Raji (cell line): ENCODE measurements around the gene DCC.

Experiments
- POLR2A ChIP-seq: IDR thresholded peaks from 2 replicates; pipeline ENCODE4 v1.6.1; 2011; ENCODE audit warnings: low read depth, low read length, control low read depth; ENCODE audit not compliant: insufficient read depth

Gene DCC

DNA sequence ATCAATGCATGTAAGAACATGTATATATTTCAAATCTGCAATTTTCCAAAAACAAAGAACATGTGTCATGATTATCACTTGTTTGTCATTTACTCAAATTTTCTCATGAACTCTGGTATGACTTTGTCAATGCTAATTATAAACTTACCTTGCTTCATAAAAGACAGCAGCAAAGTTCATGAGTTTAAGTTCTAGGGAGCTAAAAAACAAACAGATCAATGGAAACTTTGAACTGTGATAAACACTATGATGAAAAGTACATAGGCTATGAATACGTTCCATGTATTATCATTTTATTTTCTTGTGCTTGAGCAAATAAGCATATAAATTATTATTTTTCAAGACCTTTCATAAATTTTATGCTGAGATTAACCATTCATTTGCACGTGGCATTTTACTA lies 943.7 kb downstream of the DCC start:
- no peak for TF ChIP-seq POLR2A

DNA sequence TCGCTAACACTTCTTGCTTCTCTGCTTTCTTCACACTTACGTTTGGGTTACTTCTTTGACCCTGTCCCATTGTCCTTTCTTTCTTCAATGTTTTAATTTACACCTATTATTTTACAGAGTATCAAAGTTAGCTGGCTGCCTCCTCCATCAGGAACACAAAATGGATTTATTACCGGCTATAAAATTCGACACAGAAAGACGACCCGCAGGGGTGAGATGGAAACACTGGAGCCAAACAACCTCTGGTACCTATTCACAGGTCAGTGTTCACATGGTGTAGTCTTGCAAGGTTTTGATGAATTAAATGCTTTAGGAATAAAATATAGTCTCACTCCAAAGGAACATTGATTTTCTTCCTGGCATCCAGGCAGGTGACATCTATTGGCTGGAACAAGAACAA lies 965.5 kb downstream of the DCC start:
- TF ChIP-seq POLR2A: no peak

DNA sequence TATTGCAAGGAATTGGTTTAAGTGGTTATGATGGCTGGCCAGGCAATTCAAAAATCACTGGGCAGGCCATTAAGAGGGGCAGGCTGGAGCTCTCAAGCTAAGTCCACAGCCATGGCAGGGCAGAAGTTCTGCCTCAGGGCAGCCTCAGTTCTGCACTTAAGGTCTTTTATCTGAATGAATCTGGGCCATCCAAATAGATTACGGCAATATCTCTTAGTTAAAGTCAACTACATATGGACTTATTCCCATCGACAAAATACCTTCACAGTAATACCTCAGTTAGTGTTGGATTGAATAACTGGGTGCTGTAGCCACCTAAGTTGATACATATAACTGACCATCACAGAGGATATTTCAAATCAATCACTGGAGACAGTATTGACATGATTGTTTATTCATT lies 979.6 kb downstream of the DCC start:
- no peak for TF ChIP-seq POLR2A

DNA sequence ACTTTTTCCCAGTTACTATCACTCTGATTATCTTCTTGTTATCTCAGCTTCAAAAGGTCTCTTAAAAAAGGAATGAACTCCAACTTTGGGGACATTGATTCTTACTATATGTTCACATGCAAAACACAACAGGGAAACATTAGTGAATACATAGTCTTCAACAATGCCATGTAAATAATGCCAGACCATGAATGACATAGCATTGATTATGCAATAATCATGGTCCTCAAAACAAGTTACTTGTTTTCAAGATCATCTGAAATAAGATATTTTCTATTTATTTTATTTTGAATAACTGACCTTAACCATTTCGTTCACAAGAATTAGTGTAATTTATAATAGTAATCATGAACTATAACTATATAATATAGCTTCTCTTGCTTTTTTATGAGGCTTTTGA lies 982.2 kb downstream of the DCC start:
- no peak for TF ChIP-seq POLR2A

DNA sequence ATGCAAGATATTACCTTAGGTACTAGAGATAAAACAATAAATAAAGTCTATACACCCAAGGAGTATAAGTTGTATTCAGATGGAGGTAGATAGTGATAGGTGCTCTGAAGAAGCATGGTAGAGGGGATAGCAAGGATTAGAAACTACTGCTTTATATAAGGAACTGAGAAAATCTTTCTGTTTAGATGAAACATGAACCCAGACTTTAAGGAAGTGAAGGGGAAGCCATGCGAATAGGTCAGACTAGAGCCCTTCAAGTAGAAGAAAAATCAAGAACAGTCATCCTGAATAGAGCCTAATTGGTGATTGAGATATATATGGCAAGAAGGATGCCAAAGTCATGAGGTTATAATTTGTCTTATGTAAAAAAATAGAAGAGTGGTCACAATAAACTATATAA lies 984.4 kb downstream of the DCC start:
- no peak for TF ChIP-seq POLR2A

GRCh38 chr18:53360501-53361443 lies 1020.8 kb downstream of the DCC start:
- TF ChIP-seq POLR2A: no peak

- TF ChIP-seq POLR2A: no peak
Measured at GRCh38 chr18:53375621-53376020, 1035.6 kb downstream of the DCC start.

DNA sequence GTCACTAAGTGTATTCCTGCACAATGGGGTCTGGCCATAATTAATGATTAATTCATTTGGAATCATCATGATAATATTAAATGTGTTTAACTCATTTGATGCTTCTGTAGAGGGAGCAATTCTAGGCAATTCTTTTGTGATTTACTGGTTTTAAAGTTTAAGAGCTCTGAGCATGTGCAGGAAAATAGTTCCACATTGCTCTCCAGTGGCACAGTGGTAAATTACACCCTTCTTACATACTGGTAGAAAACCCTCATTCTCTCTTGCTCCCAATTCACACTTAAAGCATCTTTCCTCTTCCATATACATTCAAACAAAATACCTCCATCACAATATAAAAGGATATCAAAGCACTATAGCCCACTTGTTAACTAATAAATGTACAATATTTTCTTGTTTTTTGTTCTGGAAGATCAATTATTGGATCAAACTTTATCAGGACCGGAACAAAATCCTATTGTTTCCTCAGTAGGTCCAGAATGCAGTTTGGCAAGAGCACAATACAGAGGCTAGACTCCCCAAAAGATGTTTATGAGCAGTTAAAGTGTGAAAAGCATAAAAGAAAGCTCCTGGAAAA lies 1040.2 kb downstream of the DCC start:
- no peak for TF ChIP-seq POLR2A

DNA sequence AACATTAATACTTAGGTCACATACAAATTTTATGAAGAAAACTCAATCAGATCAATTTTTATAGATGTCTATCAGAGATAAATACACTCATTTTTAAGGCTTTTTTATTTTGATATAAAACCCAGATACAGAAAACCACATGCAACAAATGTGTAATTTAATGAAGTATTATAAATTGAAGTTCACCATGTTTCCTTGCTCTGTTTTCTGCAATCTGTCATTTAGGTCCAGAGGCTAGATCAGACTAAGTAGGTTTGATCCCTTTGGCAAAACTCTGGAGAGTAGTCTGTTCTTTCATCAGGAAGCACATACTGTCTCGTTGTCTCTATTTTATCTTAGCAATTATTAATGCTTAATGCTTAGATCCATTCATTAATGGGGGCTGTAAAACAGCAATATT lies 1042.9 kb downstream of the DCC start:
- TF ChIP-seq POLR2A: no peak

GRCh38 chr18:53385889-53386288 lies 1045.9 kb downstream of the DCC start:
- no peak for TF ChIP-seq POLR2A

GRCh38 chr18:53387581-53387980 lies 1047.6 kb downstream of the DCC start:
- TF ChIP-seq POLR2A: no peak

- TF ChIP-seq POLR2A: no peak
Measured at GRCh38 chr18:53402670-53403069, 1062.7 kb downstream of the DCC start.

- no peak for TF ChIP-seq POLR2A
Measured at GRCh38 chr18:53408271-53408670, 1068.3 kb downstream of the DCC start.

DNA sequence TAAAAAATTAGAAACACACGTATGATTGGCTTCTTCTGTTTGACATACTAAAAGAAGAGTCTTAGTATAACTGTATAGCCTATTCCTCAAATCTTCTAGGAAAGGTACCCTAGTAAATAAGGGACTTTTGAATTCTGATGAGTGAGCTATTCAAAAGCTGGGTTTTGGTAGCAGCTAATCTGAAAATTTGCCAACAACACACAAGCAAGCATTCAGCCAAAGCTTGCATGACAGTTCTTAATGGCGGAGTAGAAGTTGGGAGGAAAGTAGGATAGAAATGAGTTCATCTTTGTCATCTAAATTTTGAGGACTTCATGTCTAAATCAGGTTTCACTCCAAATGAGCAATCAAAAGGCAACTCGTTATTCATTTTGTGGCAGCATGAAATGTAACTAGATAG lies 1071.5 kb downstream of the DCC start:
- TF ChIP-seq POLR2A: no peak

DNA sequence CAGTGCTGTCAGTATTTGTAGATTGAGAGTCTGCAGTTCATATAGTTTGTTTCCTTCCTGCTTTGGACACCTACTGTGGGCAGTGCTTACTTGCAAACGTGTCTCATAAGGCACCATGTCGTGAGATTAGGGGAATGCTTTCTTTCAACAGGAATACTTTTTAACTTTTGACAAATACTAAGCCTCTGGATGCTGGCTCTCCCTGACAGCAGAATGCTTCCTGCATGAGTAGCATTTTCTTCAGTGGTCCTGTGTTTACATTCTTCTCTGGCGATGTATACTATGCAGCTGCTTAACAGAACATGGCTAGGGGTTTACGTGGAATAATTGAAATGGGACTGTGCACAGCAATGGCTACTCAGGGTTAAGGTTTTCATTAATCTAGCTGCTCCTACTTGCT lies 1077.0 kb downstream of the DCC start:
- TF ChIP-seq POLR2A: no peak

DNA sequence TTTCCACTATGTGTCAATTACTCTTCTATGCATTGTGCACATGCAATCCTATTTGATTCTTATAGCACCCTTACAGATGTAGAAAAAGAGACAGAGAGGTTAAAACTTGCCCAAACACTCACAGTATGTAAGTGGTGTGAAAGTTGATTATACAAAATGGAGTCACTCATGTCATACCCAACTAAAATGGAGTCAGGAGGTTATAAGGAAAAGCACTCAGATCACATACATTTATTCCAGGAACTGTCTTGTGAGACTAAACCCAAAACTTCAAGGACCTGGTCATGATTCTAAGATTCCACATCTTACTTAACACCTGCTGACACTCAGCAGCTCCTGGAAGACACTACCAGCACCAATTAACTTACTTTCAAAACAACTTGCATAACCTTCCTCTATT lies 1081.9 kb downstream of the DCC start:
- TF ChIP-seq POLR2A: no peak
